NCI-H1048 (cell line): Measurements from ENCODE around the gene DIP2A.

Experiments used
- DNase-seq: peaks from one replicate; lab custom pipeline; 2025; lab: John Stamatoyannopoulos, UW

DIP2A gene

GRCh38 chr21:46458315-46459023 lies at the start of gene DIP2A:
DIP2A (plus strand) TSS chr21:46458891; CDS start chr21:46459132, 241 bp downstream.
- peak; percentile 95 for DNase-seq

- DNase-seq: no peak
Measured at GRCh38 chr21:46409641-46410406, 48.9 kb upstream of the DIP2A start.

- DNase-seq: no peak
Measured at GRCh38 chr21:46410516-46410915, 48.2 kb upstream of the DIP2A start.

GRCh38 chr21:46411236-46411635 lies 47.5 kb upstream of the DIP2A start:
- no peak for DNase-seq

GRCh38 chr21:46411691-46412090 lies 47.0 kb upstream of the DIP2A start:
- no peak for DNase-seq

- DNase-seq: no peak
Measured at GRCh38 chr21:46412521-46413364, 45.9 kb upstream of the DIP2A start.

- DNase-seq: no peak
Measured at GRCh38 chr21:46413365-46413696, 45.4 kb upstream of the DIP2A start.

- no peak for DNase-seq
Measured at GRCh38 chr21:46414965-46415275, 43.8 kb upstream of the DIP2A start.

GRCh38 chr21:46416551-46416950 lies 42.1 kb upstream of the DIP2A start:
- DNase-seq: no peak

- no peak for DNase-seq
Measured at GRCh38 chr21:46418265-46418946, 40.3 kb upstream of the DIP2A start.

- DNase-seq: no peak
Measured at GRCh38 chr21:46420241-46421190, 38.2 kb upstream of the DIP2A start.

GRCh38 chr21:46421191-46421750 lies 37.4 kb upstream of the DIP2A start:
- no peak for DNase-seq

GRCh38 chr21:46421756-46422555 lies 36.7 kb upstream of the DIP2A start:
- DNase-seq: no peak

GRCh38 chr21:46422636-46423241 lies 36.0 kb upstream of the DIP2A start:
- no peak for DNase-seq

GRCh38 chr21:46423546-46424038 lies 35.1 kb upstream of the DIP2A start:
- no peak for DNase-seq

GRCh38 chr21:46424039-46424591 lies 34.6 kb upstream of the DIP2A start:
- no peak for DNase-seq

- DNase-seq: no peak
Measured at GRCh38 chr21:46424621-46425020, 34.1 kb upstream of the DIP2A start.

- no peak for DNase-seq
Measured at GRCh38 chr21:46425041-46425440, 33.6 kb upstream of the DIP2A start.

GRCh38 chr21:46425571-46425970 lies 33.1 kb upstream of the DIP2A start:
- no peak for DNase-seq
